Measurements from ENCODE around the gene POTEB3. TPM values are rescaled to one million over a fixed set of nuclear protein-coding genes. Genes with fewer than 3 reads are reported as not detected.
"Not testable (repeated sequence)": the region's sequence is repeated elsewhere in the genome, so short reads cannot be mapped to it uniquely, and the experiment has no call there.

POTEB3 gene
- total RNA-seq, 3 donors from 2014 or later, result 0.15 TPM; not detected in 2

- H3K27me3 ChIP-seq; DNase-seq (ENCODE audit: low spot score in 2 of 2); H3K4me1 ChIP-seq; H3K36me3 ChIP-seq; H3K27ac ChIP-seq; H3K4me3 ChIP-seq; H3K9me3 ChIP-seq; intact Hi-C loops (cut with DNase I; ENCODE audit: low total_unique reads): not testable (repeated sequence)
These were observed 71.7 kb downstream of the POTEB3 start for GRCh38 chr15:21368625-21369024.

Measured in breast epithelium (tissue), 4 donors.